ENCODE results near the gene WDR5. TPM values are rescaled to one million over a fixed set of nuclear protein-coding genes. Genes with fewer than 3 reads are reported as not detected.

The WDR5 gene
- polyA plus RNA-seq, 1 of the 3 experiments (the other 2 are of a cell fraction), result 36.6 TPM

DNA sequence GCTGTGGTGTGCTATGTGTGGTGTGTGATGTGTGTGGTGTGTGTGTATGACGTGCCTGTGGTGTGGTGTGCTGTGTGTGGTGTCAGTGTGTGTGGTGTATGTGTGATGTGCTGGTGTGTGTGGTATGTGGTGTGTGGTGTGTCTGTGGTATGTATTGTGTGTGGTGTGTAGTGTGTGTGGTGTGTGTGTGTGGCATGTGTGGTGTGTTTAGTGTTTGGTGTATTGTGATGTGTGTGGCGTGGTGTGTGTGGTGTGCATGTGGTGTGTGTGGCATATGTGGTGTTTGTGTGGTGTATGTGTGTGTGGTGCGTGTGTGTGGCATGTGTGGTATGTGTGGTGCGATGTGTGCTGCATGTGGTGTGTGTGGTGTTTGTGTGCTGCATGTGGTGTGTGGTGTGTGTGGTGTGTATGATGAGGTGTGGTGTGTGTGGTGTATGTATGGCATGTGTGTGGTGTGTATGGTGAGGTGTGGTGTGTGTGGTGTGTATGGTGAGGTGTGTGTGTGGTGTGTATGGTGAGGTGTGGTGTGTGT is 46.7 kb downstream of the WDR5 start:
- CTCF ChIA-PET, result no interaction called here
- 67% methylated on average over 4 of the region's 4 CpGs for WGBS (ENCODE audit: low lambda C conversion rate)

More for the DNA sequence above, 46.7 kb downstream of the WDR5 start:
- Histone ChIP-seq H3K27me3 (ENCODE audit: insufficient read depth) (no peaks in the 10 kb centered on the region), H2AFZ (ENCODE audit: low read depth) (no peak overlapping the region), H3K79me2 (ENCODE audit: insufficient read depth) (no peaks in the 10 kb centered on the region), H3K36me3 (replicated peaks in 1 of 2; ENCODE audit: control insufficient read depth in 1 of 2, insufficient read depth in 2 of 2, low read length in 1 of 2) (no peaks in the 10 kb centered on the region), H3F3A (replicated peaks; ENCODE audit: insufficient read depth) (peaks cover 7% of the 10 kb centered on the region), H3K9me3 (no peaks in the 10 kb centered on the region), H3K4me1 (ENCODE audit: control insufficient read depth in 1 of 2, insufficient read depth in 2 of 2, low read depth in 1 of 2, low read length in 1 of 2) (no peaks in the 10 kb centered on the region), H4K20me1 (ENCODE audit: insufficient read depth) (no peaks in the 10 kb centered on the region), H3K9me2 (no peaks in the 10 kb centered on the region), H3K4me2 (no peak overlapping the region), H3K9ac (no peak overlapping the region), H3K27ac (ENCODE audit: low read depth in 2 of 2, low read length in 1 of 2) (no peak overlapping the region), H3K4me3 (ENCODE audit: low read depth in 2 of 2, low read length in 1 of 2) (no peak overlapping the region)
- DNase-seq, result no peak
- TF ChIP-seq, protein P1, sequence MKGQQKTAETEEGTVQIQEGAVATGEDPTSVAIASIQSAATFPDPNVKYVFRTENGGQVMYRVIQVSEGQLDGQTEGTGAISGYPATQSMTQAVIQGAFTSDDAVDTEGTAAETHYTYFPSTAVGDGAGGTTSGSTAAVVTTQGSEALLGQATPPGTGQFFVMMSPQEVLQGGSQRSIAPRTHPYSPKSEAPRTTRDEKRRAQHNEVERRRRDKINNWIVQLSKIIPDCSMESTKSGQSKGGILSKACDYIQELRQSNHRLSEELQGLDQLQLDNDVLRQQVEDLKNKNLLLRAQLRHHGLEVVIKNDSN (IDR thresholded peaks at IDR 0.05; ENCODE audit: borderline replicate concordance, low read depth), result no peak
- TF ChIP-seq, protein P2, sequence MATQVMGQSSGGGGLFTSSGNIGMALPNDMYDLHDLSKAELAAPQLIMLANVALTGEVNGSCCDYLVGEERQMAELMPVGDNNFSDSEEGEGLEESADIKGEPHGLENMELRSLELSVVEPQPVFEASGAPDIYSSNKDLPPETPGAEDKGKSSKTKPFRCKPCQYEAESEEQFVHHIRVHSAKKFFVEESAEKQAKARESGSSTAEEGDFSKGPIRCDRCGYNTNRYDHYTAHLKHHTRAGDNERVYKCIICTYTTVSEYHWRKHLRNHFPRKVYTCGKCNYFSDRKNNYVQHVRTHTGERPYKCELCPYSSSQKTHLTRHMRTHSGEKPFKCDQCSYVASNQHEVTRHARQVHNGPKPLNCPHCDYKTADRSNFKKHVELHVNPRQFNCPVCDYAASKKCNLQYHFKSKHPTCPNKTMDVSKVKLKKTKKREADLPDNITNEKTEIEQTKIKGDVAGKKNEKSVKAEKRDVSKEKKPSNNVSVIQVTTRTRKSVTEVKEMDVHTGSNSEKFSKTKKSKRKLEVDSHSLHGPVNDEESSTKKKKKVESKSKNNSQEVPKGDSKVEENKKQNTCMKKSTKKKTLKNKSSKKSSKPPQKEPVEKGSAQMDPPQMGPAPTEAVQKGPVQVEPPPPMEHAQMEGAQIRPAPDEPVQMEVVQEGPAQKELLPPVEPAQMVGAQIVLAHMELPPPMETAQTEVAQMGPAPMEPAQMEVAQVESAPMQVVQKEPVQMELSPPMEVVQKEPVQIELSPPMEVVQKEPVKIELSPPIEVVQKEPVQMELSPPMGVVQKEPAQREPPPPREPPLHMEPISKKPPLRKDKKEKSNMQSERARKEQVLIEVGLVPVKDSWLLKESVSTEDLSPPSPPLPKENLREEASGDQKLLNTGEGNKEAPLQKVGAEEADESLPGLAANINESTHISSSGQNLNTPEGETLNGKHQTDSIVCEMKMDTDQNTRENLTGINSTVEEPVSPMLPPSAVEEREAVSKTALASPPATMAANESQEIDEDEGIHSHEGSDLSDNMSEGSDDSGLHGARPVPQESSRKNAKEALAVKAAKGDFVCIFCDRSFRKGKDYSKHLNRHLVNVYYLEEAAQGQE (IDR thresholded peaks at IDR 0.05; ENCODE audit: low read depth, low read length), result no peak
- TF ChIP-seq GATA2 (CRISPR knock-in tag; IDR thresholded peaks at IDR 0.05), result no peak
- TF ChIP-seq EZH2phosphoT487 (IDR thresholded peaks at IDR 0.05; ENCODE audit: borderline replicate concordance, low read depth), result no peak
- TF ChIP-seq FOXJ3 (CRISPR knock-in tag; IDR thresholded peaks at IDR 0.05), result no peak
- TF ChIP-seq, protein P3, sequence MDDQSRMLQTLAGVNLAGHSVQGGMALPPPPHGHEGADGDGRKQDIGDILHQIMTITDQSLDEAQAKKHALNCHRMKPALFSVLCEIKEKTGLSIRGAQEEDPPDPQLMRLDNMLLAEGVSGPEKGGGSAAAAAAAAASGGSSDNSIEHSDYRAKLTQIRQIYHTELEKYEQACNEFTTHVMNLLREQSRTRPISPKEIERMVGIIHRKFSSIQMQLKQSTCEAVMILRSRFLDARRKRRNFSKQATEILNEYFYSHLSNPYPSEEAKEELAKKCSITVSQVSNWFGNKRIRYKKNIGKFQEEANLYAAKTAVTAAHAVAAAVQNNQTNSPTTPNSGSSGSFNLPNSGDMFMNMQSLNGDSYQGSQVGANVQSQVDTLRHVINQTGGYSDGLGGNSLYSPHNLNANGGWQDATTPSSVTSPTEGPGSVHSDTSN (IDR thresholded peaks at IDR 0.05), result no peak
- no peak for TF ChIP-seq MEF2A (IDR thresholded peaks at IDR 0.05; ENCODE audit: borderline replicate concordance, low read depth)
- TF ChIP-seq TAF1 (IDR thresholded peaks at IDR 0.05; ENCODE audit: borderline replicate concordance, low read depth, low read length), result no peak
- no peak for TF ChIP-seq RAD21 (IDR thresholded peaks at IDR 0.05; ENCODE audit: low read length)
- TF ChIP-seq FOSL2 (IDR thresholded peaks at IDR 0.05; ENCODE audit: borderline replicate concordance, low read depth), result no peak
- no peak for TF ChIP-seq TCF12 (IDR thresholded peaks at IDR 0.05)
- TF ChIP-seq, protein P4, sequence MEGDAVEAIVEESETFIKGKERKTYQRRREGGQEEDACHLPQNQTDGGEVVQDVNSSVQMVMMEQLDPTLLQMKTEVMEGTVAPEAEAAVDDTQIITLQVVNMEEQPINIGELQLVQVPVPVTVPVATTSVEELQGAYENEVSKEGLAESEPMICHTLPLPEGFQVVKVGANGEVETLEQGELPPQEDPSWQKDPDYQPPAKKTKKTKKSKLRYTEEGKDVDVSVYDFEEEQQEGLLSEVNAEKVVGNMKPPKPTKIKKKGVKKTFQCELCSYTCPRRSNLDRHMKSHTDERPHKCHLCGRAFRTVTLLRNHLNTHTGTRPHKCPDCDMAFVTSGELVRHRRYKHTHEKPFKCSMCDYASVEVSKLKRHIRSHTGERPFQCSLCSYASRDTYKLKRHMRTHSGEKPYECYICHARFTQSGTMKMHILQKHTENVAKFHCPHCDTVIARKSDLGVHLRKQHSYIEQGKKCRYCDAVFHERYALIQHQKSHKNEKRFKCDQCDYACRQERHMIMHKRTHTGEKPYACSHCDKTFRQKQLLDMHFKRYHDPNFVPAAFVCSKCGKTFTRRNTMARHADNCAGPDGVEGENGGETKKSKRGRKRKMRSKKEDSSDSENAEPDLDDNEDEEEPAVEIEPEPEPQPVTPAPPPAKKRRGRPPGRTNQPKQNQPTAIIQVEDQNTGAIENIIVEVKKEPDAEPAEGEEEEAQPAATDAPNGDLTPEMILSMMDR (IDR thresholded peaks at IDR 0.05), result no peak
- TF ChIP-seq MXI1 (IDR thresholded peaks at IDR 0.05; ENCODE audit: low read depth, low read length), result no peak
- TF ChIP-seq NRF1 (IDR thresholded peaks at IDR 0.05; ENCODE audit: low read depth, low read length), result no peak
- no peak for TF ChIP-seq CHD2 (IDR thresholded peaks at IDR 0.05; ENCODE audit: low read length, partially characterized antibody)
- no peak for TF ChIP-seq RFX5 (IDR thresholded peaks at IDR 0.05; ENCODE audit: low read length)
- POLR2A ChIA-PET, result no interaction called here
